Stimulated activated naive CD8-positive, alpha-beta T cell treated with anti-CD3 and anti-CD28 coated beads, Interleukin-15, Interleukin-2, amounts not matched to agents 100 ng/mL and 50 ng/mL, for 24 hours (primary cell): Measurements from ENCODE around the gene RAP1A.
A peak's percentile ranks its signal among the peaks of the same experiment; 100 is the strongest.
"Not testable (repeated sequence)": the region's sequence is repeated elsewhere in the genome, so short reads cannot be mapped to it uniquely, and the experiment has no call there.

ENCODE experiments used
- H3K27ac Mint-ChIP-seq: one replicate; pipeline ENCODE4 v1.8.0; 2021; ENCODE audit warnings: mild to moderate bottlenecking, mixed read lengths
- H3K27me3 Mint-ChIP-seq: one replicate; pipeline ENCODE4 v1.8.0; 2021; ENCODE audit warnings: mixed read lengths
- H3K36me3 Mint-ChIP-seq: one replicate; pipeline ENCODE4 v1.8.0; 2021; ENCODE audit warnings: low read depth, mixed read lengths
- H3K4me1 Mint-ChIP-seq: one replicate; pipeline ENCODE4 v1.8.0; 2021; ENCODE audit warnings: low read depth, mixed read lengths
- H3K4me3 Mint-ChIP-seq: one replicate; pipeline ENCODE4 v1.8.0; 2021; ENCODE audit warnings: mild to moderate bottlenecking, mixed read lengths
- H3K9me3 Mint-ChIP-seq: one replicate; pipeline ENCODE4 v1.8.0; 2021; ENCODE audit warnings: mixed read lengths

Gene RAP1A

GRCh38 chr1:111735321-111735720 lies 115.7 kb downstream of the RAP1A start:
- H3K27ac Mint-ChIP-seq, result no peak overlapping the region
- H3K36me3 Mint-ChIP-seq, result no peaks in the 10 kb centered on the region
- H3K9me3 Mint-ChIP-seq, result no peaks in the 10 kb centered on the region
- H3K4me3 Mint-ChIP-seq, result no peak overlapping the region
- H3K27me3 Mint-ChIP-seq, result peaks cover 17% of the 10 kb centered on the region
- H3K4me1 Mint-ChIP-seq, result peaks cover 18% of the 10 kb centered on the region

GRCh38 chr1:111735858-111736544 lies 116.4 kb downstream of the RAP1A start:
- H3K9me3 Mint-ChIP-seq, result no peaks in the 10 kb centered on the region
- H3K4me3 Mint-ChIP-seq, result no peak overlapping the region
- peaks cover 24% of the 10 kb centered on the region for H3K27me3 Mint-ChIP-seq
- H3K4me1 Mint-ChIP-seq, result peaks cover 18% of the 10 kb centered on the region
- H3K27ac Mint-ChIP-seq, result no peak overlapping the region
- no peaks in the 10 kb centered on the region for H3K36me3 Mint-ChIP-seq

- Mint-ChIP-seq H3K9me3 (no peaks in the 10 kb centered on the region), H3K36me3 (no peaks in the 10 kb centered on the region), H3K27ac (no peak overlapping the region), H3K4me1 (peaks cover 18% of the 10 kb centered on the region), H3K27me3 (peaks cover 31% of the 10 kb centered on the region), H3K4me3 (no peak overlapping the region)
Measured at GRCh38 chr1:111736548-111737215, 117.1 kb downstream of the RAP1A start.

GRCh38 chr1:111737216-111738132 lies 117.9 kb downstream of the RAP1A start:
- H3K4me3 Mint-ChIP-seq, result peak overlapping the region; percentile 69
- H3K27ac Mint-ChIP-seq, result no peak overlapping the region
- H3K4me1 Mint-ChIP-seq, result peaks cover 18% of the 10 kb centered on the region
- H3K27me3 Mint-ChIP-seq, result peaks cover 36% of the 10 kb centered on the region
- no peaks in the 10 kb centered on the region for H3K9me3 Mint-ChIP-seq
- H3K36me3 Mint-ChIP-seq, result no peaks in the 10 kb centered on the region

- no peak overlapping the region for H3K27ac Mint-ChIP-seq
Measured at GRCh38 chr1:111738133-111738435, 118.5 kb downstream of the RAP1A start.

GRCh38 chr1:111738436-111739193 lies 119.0 kb downstream of the RAP1A start:
- H3K4me1 Mint-ChIP-seq, result peaks cover 18% of the 10 kb centered on the region
- H3K4me3 Mint-ChIP-seq, result peak overlapping the region; percentile 92
- no peaks in the 10 kb centered on the region for H3K9me3 Mint-ChIP-seq
- H3K27ac Mint-ChIP-seq, result peak overlapping the region; percentile 88
- no peaks in the 10 kb centered on the region for H3K36me3 Mint-ChIP-seq
- peaks cover 43% of the 10 kb centered on the region for H3K27me3 Mint-ChIP-seq

More at GRCh38 chr1:111738133-111738435, 118.5 kb downstream of the RAP1A start:
- H3K36me3 Mint-ChIP-seq, result no peaks in the 10 kb centered on the region
- no peaks in the 10 kb centered on the region for H3K9me3 Mint-ChIP-seq
- H3K4me3 Mint-ChIP-seq, result peak overlapping the region; percentile 69
- peaks cover 18% of the 10 kb centered on the region for H3K4me1 Mint-ChIP-seq
- peaks cover 42% of the 10 kb centered on the region for H3K27me3 Mint-ChIP-seq

- peak within 1 kb of the TSS; percentile 88 for H3K27ac Mint-ChIP-seq
- peak within 1 kb of the TSS; percentile 92 for H3K4me3 Mint-ChIP-seq
- peaks cover 18% of the 10 kb centered on the region for H3K4me1 Mint-ChIP-seq
- H3K36me3 Mint-ChIP-seq, result no peaks in the 10 kb centered on the region
- H3K27me3 Mint-ChIP-seq, result peaks cover 43% of the 10 kb centered on the region
- H3K9me3 Mint-ChIP-seq, result no peaks in the 10 kb centered on the region
Measured at GRCh38 chr1:111739194-111739924, 119.8 kb downstream of the RAP1A start, which contains the start of gene INKA2. Gene INKA2 (minus strand): TSS chr1:111739395. CDS start chr1:111739242, 153 bp downstream.

GRCh38 chr1:111739925-111740765 lies 120.6 kb downstream of the RAP1A start:
- H3K4me3 Mint-ChIP-seq, result peak overlapping the region; percentile 92
- peaks cover 43% of the 10 kb centered on the region for H3K27me3 Mint-ChIP-seq
- H3K9me3 Mint-ChIP-seq, result no peaks in the 10 kb centered on the region
- no peaks in the 10 kb centered on the region for H3K36me3 Mint-ChIP-seq
- no peak overlapping the region for H3K27ac Mint-ChIP-seq
- peaks cover 18% of the 10 kb centered on the region for H3K4me1 Mint-ChIP-seq

GRCh38 chr1:111742292-111742691 lies 122.7 kb downstream of the RAP1A start:
- H3K36me3 Mint-ChIP-seq, H3K9me3 Mint-ChIP-seq, H3K4me3 Mint-ChIP-seq, H3K27ac Mint-ChIP-seq: not testable (repeated sequence)
- peaks cover 40% of the 10 kb centered on the region for H3K27me3 Mint-ChIP-seq
- peaks cover 18% of the 10 kb centered on the region for H3K4me1 Mint-ChIP-seq

- H3K4me3 Mint-ChIP-seq, result no peak overlapping the region
- H3K4me1 Mint-ChIP-seq, result peaks cover 12% of the 10 kb centered on the region
- no peak overlapping the region for H3K27ac Mint-ChIP-seq
- peaks cover 32% of the 10 kb centered on the region for H3K27me3 Mint-ChIP-seq
- no peaks in the 10 kb centered on the region for H3K9me3 Mint-ChIP-seq
- H3K36me3 Mint-ChIP-seq, result no peaks in the 10 kb centered on the region
Measured at GRCh38 chr1:111742938-111743549, 123.5 kb downstream of the RAP1A start.

- H3K36me3 Mint-ChIP-seq, result no peaks in the 10 kb centered on the region
- peaks cover 8% of the 10 kb centered on the region for H3K4me1 Mint-ChIP-seq
- H3K27me3 Mint-ChIP-seq, result peaks cover 31% of the 10 kb centered on the region
- H3K4me3 Mint-ChIP-seq, result no peak overlapping the region
- no peaks in the 10 kb centered on the region for H3K9me3 Mint-ChIP-seq
- no peak overlapping the region for H3K27ac Mint-ChIP-seq
Measured at GRCh38 chr1:111743679-111744101, 124.1 kb downstream of the RAP1A start.

GRCh38 chr1:111745675-111746613 lies 126.4 kb downstream of the RAP1A start:
- no peak overlapping the region for H3K4me3 Mint-ChIP-seq

More at GRCh38 chr1:111745675-111746613, 126.4 kb downstream of the RAP1A start:
- Mint-ChIP-seq H3K4me1 (no peaks in the 10 kb centered on the region), H3K36me3 (no peaks in the 10 kb centered on the region), H3K27me3 (peaks cover 20% of the 10 kb centered on the region), H3K27ac (no peak overlapping the region), H3K9me3 (no peaks in the 10 kb centered on the region)
